NK-92 treated with Interleukin-12 subunit alpha and Interleukin-12 subunit beta, amount 100 ng/mL, for 24 hours (cell line): ENCODE data around the gene HSPA4.
"Not testable (repeated sequence)": the region's sequence is repeated elsewhere in the genome, so short reads cannot be mapped to it uniquely, and the experiment has no call there.

ENCODE experiments used
- DNase-seq: peaks from one replicate; lab custom pipeline; 2025; lab: John Stamatoyannopoulos, UW

The HSPA4 gene

DNA sequence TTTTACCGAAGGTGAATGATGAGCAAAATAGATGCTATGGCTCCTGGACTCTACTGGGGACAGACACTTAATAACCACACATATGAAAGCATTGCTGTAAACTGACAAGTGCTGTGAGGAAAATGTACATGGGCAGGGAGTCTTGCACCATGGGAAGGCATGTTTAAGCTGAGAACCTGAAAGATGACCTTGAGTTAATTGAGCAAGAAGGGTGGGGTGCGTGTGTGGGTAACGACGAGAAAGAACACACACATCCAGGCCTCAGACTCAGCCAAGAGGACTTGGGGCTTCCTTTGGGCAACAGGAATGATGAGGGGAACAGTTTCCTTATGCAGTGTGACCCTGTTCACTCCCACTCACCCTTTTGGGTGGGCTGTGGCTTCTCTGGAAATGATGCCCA, 73.1 kb downstream of the HSPA4 start:
- no peak for DNase-seq

DNA sequence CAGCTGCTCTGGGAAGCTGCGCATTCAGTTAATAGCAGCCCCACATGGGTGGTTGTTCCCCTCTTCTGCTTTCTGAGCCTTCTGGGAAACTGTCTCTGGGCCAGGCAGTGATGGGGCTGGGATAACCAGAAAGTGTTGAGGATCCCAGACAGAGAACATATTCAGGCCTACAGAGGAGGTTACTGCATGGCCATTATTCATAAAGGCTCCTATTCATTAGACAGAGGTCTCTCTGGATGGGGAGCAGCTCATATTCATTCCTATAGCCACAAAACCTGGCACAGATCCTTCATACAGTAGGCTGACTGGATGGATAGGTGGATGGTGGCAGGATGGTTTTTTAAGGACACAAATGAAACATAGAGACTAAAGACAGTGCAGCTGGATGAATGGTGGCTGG, 76.3 kb downstream of the HSPA4 start:
- DNase-seq = no peak

- DNase-seq = no peak
Measured at GRCh38 chr5:133129289-133129688, 77.5 kb downstream of the HSPA4 start.

GRCh38 chr5:133129950-133130349, 78.1 kb downstream of the HSPA4 start:
- no peak for DNase-seq

DNA sequence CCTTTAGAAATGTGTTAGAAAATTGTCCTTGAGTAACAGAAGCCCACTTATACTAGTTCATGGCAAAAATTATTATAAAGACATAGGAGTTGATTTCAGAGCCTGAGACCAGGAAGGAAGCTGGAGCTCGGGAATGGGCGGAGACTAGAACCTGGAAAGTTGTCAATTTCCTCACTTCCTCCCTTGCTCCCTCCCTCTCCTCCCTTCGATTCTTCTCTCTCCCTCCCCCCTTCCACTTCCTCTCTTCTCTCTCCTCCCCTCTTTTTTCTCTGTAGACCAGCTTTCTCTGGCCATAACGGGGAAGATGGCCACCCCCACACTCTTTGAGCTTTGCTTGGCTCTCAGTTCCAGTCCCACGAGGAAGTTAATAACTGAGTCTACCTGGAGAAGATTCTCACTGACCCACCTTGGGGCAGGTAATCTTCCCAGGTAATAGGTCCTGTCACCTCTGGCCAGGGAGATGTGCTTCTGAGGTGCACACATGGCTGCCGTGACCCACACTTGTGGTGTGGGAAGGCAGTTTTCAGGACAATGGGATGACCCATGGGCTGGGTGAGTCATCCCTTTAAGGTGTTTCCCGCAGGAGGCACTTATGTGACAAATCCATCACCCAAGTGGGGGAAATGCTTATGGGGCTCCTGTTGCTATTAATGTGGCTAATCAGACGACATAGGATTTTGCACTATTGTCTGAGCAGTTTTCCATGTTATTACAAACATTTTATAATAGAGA, 78.7 kb downstream of the HSPA4 start:
- no peak for DNase-seq

DNA sequence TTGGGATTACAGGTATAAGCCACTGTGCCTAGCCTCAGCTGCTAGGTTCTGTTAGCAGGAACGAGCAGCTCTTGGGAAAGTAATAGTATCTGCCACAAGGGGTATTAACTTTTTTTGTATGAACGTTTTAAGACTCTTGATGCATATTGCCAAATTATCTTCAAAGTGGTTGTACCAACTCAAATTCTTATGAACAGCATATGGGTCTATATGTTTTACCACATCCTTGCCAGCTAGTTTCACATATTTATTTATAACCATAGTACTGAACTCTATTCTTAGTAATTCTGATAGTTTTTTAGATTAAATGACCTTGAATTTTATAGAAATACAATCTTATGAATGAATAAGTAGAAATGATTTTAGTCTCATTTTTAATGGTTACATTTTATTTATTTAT, 80.9 kb downstream of the HSPA4 start:
- no peak for DNase-seq

GRCh38 chr5:133133241-133133640, 81.4 kb downstream of the HSPA4 start:
- DNase-seq = not testable (repeated sequence)

GRCh38 chr5:133136890-133137289, 85.1 kb downstream of the HSPA4 start:
- not testable (repeated sequence) for DNase-seq

- DNase-seq = no peak
Measured at GRCh38 chr5:133140311-133140710, 88.5 kb downstream of the HSPA4 start.

DNA sequence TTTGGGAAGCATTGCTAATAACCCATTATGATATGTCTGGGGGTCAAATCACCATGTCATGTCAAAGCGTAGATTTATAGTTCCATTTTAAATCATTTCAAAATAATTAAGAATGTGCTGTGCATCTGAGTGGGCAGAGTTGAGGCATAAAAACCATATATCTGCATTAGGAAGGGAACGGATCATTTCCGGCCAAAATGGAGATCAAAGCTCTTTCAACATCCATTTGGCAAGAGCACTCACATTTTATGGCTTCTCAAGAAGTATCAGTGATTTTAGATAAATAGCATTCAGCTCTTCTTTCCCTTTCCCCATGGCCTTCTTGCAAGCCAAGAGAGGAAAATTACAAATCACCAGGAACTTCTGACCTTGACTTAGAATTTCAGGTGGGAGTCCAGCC, 89.9 kb downstream of the HSPA4 start:
- DNase-seq = no peak

GRCh38 chr5:133142782-133143181, 91.0 kb downstream of the HSPA4 start:
- DNase-seq = no peak

DNA sequence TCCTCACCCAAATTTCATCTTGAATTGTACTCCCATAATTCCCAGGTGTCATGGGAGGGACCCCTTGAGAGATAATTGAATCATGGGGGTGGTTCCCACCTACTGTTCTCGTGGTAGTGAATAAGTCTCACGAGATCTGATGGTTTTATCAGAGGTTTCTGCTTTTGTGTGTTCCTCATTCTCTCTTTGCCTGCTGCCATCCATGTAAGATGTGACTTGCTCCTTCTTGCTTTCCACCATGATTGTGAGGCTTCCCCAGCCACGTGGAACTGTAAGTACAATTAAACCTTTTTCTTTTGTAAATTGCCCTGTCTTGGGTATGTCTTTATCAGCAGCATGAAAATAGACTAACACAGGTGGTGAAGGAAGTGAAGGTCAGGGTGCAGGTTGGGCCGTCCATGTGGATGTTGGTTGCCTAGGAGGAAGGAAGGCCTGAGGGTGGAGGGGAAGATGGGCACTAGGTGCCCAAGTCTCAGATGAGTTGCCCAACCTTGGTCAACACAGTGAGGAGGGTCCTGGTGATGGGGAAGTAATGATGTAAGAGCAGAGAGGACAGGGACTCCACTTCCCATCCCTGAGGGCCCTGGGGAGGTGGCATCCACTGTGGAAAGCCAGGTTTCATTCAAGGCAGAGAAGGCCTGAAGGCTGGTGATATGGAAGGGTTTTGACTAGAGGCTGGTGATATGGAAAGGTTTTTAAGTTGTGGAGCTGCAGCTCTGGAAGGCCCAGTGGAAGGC, 92.6 kb downstream of the HSPA4 start:
- no peak for DNase-seq

- no peak for DNase-seq
Measured at GRCh38 chr5:133145436-133146170, 93.8 kb downstream of the HSPA4 start.

GRCh38 chr5:133147411-133147810, 95.6 kb downstream of the HSPA4 start:
- DNase-seq = no peak

DNA sequence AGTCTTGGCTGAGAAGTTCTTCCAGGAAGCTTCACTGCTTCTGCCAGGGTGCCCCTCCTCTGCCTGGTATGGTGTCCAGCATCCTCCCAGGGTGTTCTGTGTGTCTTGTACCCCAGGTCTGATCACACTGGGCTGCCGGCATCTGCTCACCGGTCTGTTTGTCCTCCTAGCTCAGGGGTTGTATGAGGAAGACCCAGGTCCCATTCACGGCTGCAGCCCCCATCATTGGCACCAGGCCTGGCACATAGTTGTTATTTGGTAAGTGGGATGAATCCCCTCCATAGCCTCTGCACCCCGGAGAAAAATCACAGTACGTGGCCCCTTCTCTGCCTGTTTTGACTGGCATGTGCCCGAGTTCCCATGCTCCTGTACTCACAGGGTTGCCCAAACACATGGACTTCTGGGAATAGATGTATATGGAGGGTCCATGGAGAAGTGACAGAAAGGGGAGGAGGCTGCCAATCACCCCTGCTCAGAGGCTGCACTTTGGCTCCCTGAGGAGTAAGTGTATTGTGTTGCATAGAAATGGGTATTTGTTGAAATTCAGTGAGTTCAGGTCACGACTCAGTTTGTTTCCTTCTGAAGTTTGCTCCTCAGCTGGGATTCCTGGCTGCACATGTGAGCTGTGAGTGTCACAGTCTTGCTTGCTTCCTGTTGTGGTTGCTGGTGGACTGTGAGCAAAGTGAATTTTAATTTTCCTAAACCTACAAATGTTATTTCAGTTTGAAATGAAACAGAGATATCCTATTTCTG, 96.2 kb downstream of the HSPA4 start:
- DNase-seq = no peak

DNA sequence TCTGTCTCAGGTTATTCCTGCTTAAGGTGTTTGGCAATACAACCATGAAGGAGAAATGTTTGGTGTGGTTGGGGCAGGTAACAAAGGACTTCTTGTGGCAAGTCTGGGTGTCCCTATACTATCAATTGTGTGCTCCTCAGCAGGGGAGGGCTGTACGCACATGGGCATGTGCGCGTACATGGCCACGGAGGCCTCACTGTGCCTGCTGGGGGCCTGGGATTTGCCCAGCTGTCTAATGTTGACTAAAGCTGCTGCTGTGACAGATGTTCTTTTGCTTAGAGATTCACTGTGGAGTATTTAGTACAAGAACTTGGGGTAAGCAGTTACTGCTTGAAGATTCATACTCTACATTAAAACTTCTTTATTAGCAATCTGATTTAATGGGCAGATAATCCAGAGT, 97.5 kb downstream of the HSPA4 start:
- DNase-seq = no peak

DNA sequence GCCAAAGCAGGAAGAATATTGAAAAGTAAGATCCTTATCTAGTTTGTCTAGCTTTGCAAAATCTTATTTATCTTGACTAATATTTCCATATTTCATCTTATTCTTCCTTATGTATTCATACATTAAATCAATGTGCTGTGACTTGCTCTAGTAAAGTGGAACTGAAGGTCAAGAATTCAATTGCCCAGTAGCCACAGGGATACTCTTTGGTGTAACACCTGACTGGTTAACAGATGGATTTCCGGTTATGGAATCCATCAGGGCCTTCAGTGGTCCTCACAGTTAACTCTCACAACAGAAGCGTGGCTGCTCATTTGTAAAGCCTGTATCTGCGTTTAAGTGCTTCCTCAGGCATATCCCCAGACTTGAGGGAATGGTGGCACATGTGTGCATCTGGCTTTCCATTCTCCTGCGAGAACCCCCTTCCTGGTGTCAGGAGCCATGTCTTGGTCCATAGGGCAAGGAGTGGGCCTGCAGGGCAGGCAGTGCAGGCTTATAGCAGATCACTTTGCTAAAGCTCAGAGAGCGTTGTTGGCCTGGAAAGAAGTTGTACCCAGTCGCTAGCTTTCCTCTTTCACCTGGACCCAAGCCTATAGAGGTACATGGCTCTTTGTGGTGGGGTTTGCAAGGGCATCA, 99.2 kb downstream of the HSPA4 start:
- DNase-seq = no peak

GRCh38 chr5:133154274-133155075, 102.7 kb downstream of the HSPA4 start:
- no peak for DNase-seq

GRCh38 chr5:133155326-133155969, 103.6 kb downstream of the HSPA4 start:
- no peak for DNase-seq
